Measurements from ENCODE around the gene ACTMAP.
"Not testable (repeated sequence)": the region's sequence is repeated elsewhere in the genome, so short reads cannot be mapped to it uniquely, and the experiment has no call there.

ACTMAP gene

GRCh38 chr19:40783711-40784110 lies 33.4 kb upstream of the ACTMAP start:
- DNase-seq (ENCODE audit: low read depth in 1 of 2, low spot score in 1 of 2), result no peak
- TF ChIP-seq JUND (IDR thresholded peaks at IDR 0.05; ENCODE audit: low read depth), result no peak
- in situ Hi-C loops (cut with HindIII; ENCODE audit: low pct_unique_long_range_greater_than_20kb, low sequenced_read_pairs), result no loop called here

- no peak for DNase-seq (ENCODE audit: low read depth in 1 of 2, low spot score in 1 of 2)
- TF ChIP-seq JUND (IDR thresholded peaks at IDR 0.05; ENCODE audit: low read depth), result no peak
- in situ Hi-C loops (cut with HindIII; ENCODE audit: low pct_unique_long_range_greater_than_20kb, low sequenced_read_pairs), result no loop called here
These were observed 30.9 kb upstream of the ACTMAP start for GRCh38 chr19:40781140-40781539.

DNA sequence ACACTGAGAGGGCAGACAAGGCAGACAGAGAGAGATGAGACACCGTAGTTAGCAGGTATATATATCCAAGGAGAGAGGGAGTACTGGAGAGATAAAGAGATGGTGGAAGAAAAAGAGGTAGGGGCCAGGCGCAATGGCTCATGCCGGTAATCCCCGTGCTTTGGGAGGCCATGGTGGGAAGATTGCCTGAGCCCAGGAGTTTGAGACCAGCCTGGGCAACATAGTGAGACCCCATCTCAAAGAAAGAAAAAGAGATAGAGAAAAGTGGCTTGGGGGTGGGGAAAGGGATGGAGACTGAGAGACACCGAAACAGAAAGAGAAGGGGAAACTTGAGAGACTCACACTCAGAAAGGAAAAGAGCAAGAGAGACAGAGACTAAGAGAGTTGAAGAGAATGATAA lies 30.3 kb upstream of the ACTMAP start:
- no peak for DNase-seq (ENCODE audit: low read depth in 1 of 2, low spot score in 1 of 2)
- no peak for TF ChIP-seq JUND (IDR thresholded peaks at IDR 0.05; ENCODE audit: low read depth)
- in situ Hi-C loops (cut with HindIII; ENCODE audit: low pct_unique_long_range_greater_than_20kb, low sequenced_read_pairs), result no loop called here

- no peak for TF ChIP-seq JUND (IDR thresholded peaks at IDR 0.05; ENCODE audit: low read depth)
- in situ Hi-C loops (cut with HindIII; ENCODE audit: low pct_unique_long_range_greater_than_20kb, low sequenced_read_pairs), result no loop called here
- no peak for DNase-seq (ENCODE audit: low read depth in 1 of 2, low spot score in 1 of 2)
These were observed 28.5 kb upstream of the ACTMAP start for GRCh38 chr19:40778706-40779284.

GRCh38 chr19:40777937-40778705 lies 27.8 kb upstream of the ACTMAP start, which contains the start of gene RAB4B:
TSS of gene RAB4B (plus strand) at chr19:40778247. CDS start at chr19:40778376, 129 bp downstream.
- in situ Hi-C loops (cut with HindIII; ENCODE audit: low pct_unique_long_range_greater_than_20kb, low sequenced_read_pairs), result no loop called here
- TF ChIP-seq JUND (IDR thresholded peaks at IDR 0.05; ENCODE audit: low read depth), result no peak

DNA sequence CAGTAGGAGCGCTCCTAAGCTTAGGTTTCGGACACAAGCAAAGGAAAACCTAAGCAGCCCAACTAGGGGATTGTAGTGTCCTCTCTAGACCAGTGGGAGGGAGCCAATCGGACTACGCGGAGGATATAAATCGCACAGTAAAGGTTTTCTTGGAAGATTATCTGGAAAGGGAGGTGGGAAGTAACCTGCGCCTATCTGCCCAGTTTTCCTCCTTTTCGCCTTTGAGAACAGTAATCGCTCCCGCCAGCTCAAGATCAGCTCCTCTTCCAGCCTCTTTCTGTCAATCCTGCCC lies 27.3 kb upstream of the ACTMAP start:
- in situ Hi-C loops (cut with HindIII; ENCODE audit: low pct_unique_long_range_greater_than_20kb, low sequenced_read_pairs), result no loop called here
- DNase-seq (ENCODE audit: low read depth in 1 of 2, low spot score in 1 of 2), result no peak
- no peak for TF ChIP-seq JUND (IDR thresholded peaks at IDR 0.05; ENCODE audit: low read depth)

More at GRCh38 chr19:40777937-40778705, 27.8 kb upstream of the ACTMAP start, which contains the start of gene RAB4B:
- peak; percentile 74 to 99 for DNase-seq (ENCODE audit: low read depth in 1 of 2, low spot score in 1 of 2)

GRCh38 chr19:40776932-40777644 lies 26.8 kb upstream of the ACTMAP start:
- DNase-seq (ENCODE audit: low read depth in 1 of 2, low spot score in 1 of 2), result peak; percentile 33 to 88
- in situ Hi-C loops (cut with HindIII; ENCODE audit: low pct_unique_long_range_greater_than_20kb, low sequenced_read_pairs), result no loop called here

GRCh38 chr19:40776364-40776763 lies 26.1 kb upstream of the ACTMAP start:
- TF ChIP-seq JUND (IDR thresholded peaks at IDR 0.05; ENCODE audit: low read depth), result no peak
- in situ Hi-C loops (cut with HindIII; ENCODE audit: low pct_unique_long_range_greater_than_20kb, low sequenced_read_pairs), result no loop called here

More at GRCh38 chr19:40776932-40777644, 26.8 kb upstream of the ACTMAP start:
- no peak for TF ChIP-seq JUND (IDR thresholded peaks at IDR 0.05; ENCODE audit: low read depth)

DNA sequence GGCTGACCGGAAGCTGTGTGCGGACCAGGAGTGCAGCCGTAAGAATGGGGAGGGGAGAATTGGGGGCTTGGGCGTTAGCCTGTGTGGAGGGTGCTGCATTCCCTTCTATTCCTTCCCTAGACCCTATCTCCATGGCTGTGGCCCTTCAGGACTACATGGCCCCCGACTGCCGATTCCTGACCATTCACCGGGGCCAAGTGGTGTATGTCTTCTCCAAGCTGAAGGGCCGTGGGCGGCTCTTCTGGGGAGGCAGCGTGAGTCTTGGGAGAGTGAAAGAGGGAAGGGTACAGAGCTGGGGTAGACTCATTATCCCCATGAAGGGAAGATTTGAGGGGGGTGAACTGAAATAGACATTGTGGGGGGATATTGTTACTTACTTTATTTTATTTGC lies 25.4 kb upstream of the ACTMAP start:
- no peak for DNase-seq (ENCODE audit: low read depth in 1 of 2, low spot score in 1 of 2)
- TF ChIP-seq JUND (IDR thresholded peaks at IDR 0.05; ENCODE audit: low read depth), result no peak
- in situ Hi-C loops (cut with HindIII; ENCODE audit: low pct_unique_long_range_greater_than_20kb, low sequenced_read_pairs), result no loop called here

More at GRCh38 chr19:40776364-40776763, 26.1 kb upstream of the ACTMAP start:
- no peak for DNase-seq (ENCODE audit: low read depth in 1 of 2, low spot score in 1 of 2)

DNA sequence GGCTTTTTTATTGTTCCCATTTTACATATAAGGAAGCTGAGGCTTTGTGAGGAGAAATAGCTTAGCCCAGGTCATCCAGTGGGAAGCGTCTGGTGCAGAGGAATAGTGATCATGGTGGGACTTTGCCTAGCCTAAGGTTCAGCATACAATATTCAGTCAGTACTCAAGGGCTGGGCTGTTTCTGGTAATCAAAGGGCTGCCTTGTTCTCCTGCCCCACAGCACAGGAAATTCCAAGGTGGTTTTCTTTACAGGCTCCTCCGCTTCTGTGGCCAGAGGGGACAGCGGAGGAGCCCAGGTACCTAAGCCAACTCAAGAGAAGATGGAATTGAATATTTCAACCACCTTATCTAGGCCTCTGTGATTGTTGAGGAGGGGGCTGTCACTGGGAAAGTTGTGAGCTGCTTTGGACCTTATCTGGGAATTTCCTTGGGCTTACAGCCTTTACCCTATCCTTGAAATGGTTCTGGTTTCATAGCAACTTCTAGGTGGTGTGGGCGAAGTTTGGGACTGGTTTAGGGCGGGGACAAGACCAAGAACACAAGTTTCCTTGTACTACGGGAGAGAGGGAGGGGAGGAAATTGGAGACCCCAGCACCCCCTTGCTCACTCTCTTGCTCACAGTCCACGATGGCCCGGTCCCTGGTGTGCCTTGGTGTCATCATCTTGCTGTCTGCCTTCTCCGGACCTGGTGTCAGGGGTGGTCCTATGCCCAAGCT lies 24.8 kb upstream of the ACTMAP start, which contains the start of gene MIA:
TSS of gene MIA (plus strand) at position 606 of the 716 bp plus-strand sequence. CDS start at position 628, 22 bp downstream.
- no peak for DNase-seq (ENCODE audit: low read depth in 1 of 2, low spot score in 1 of 2)
- TF ChIP-seq JUND (IDR thresholded peaks at IDR 0.05; ENCODE audit: low read depth), result no peak
- in situ Hi-C loops (cut with HindIII; ENCODE audit: low pct_unique_long_range_greater_than_20kb, low sequenced_read_pairs), result no loop called here

- in situ Hi-C loops (cut with HindIII; ENCODE audit: low pct_unique_long_range_greater_than_20kb, low sequenced_read_pairs), result not testable (repeated sequence)
- DNase-seq (ENCODE audit: low read depth in 1 of 2, low spot score in 1 of 2), result peak in 1 of 2 experiments; percentile 49
These were observed 21.0 kb upstream of the ACTMAP start for GRCh38 chr19:40771101-40771862.

- in situ Hi-C loops (cut with HindIII; ENCODE audit: low pct_unique_long_range_greater_than_20kb, low sequenced_read_pairs), result no loop called here
- TF ChIP-seq JUND (IDR thresholded peaks at IDR 0.05; ENCODE audit: low read depth), result no peak
- DNase-seq (ENCODE audit: low read depth in 1 of 2, low spot score in 1 of 2), result peak in 1 of 2 experiments; percentile 19
These were observed 18.6 kb upstream of the ACTMAP start for GRCh38 chr19:40768869-40769268.

- in situ Hi-C loops (cut with HindIII; ENCODE audit: low pct_unique_long_range_greater_than_20kb, low sequenced_read_pairs); DNase-seq (ENCODE audit: low read depth in 1 of 2, low spot score in 1 of 2): not testable (repeated sequence)
These were observed 16.1 kb upstream of the ACTMAP start for GRCh38 chr19:40766385-40766784.
